GM18870 (cell line): ENCODE measurements around the gene ATR.
A peak's percentile ranks its signal among the peaks of the same experiment; 100 is the strongest.
"Not testable (repeated sequence)": the region's sequence is repeated elsewhere in the genome, so short reads cannot be mapped to it uniquely, and the experiment has no call there.

Experiments
- ATAC-seq: cut with Tn5 transposase; IDR thresholded peaks from one replicate; pipeline ENCODE4 v1.9.1; 2021; ENCODE audit warnings: moderate library complexity; ENCODE audit not compliant: unreplicated experiment

The ATR gene

GRCh38 chr3:142578329-142579223, at the start of gene ATR:
TSS of gene ATR (minus strand) at chr3:142578733. CDS start at chr3:142578704, 29 bp downstream.
- peak; percentile 79 for ATAC-seq

GRCh38 chr3:142626971-142627370, 48.4 kb upstream of the ATR start:
- ATAC-seq = no peak

GRCh38 chr3:142625153-142625440, 46.6 kb upstream of the ATR start:
- ATAC-seq = no peak

- ATAC-seq = no peak
Observed at GRCh38 chr3:142624341-142625152, 46.0 kb upstream of the ATR start.

- no peak for ATAC-seq
Observed at GRCh38 chr3:142623194-142623593, 44.7 kb upstream of the ATR start.

GRCh38 chr3:142622405-142622804, 43.9 kb upstream of the ATR start:
- ATAC-seq = no peak

GRCh38 chr3:142618917-142619461, 40.5 kb upstream of the ATR start:
- no peak for ATAC-seq

DNA sequence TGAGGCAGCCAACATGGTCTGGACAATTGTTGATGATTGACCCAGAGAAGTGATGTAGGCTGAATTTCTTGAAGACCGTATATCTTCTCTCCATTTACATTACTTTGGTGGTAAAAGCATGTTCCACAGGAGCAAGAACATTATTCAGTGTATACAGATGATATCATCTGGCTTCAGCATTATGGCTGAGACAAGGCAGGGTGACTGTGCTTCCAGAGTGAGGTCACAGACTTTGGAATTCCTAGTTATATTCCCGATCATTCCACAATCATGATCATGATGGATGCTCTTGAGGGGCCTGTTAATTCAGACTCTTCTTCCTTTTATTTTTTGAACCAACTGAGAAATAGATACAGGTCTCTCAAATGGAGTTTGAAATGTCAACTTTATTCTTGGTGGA, 36.6 kb upstream of the ATR start:
- ATAC-seq = no peak

DNA sequence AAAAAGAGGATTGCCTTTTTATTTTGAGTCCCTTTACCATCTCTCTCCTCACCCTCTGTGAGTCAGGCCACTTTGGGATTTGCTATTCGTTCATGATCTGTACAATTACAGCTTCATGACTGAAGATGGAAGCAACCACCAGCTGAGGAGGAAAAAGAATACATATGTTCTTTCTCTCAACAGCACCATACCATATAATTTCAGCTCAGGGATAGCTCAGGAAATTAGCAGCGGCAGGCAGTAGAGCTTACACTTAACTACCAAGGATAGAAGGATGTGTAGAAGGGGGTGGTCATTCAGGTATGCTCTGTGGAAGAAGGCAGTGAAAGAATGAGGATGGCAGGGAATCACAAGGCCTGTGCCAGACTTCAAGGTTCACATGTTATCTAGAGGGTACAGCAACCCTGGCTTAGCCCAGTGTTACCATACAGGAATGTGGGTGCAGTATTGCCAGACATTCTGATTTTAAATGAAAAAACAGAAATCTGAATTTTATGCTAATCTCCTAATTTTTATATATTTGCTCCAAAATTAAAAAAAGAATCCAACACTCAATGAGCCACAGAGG, 35.6 kb upstream of the ATR start:
- no peak for ATAC-seq

DNA sequence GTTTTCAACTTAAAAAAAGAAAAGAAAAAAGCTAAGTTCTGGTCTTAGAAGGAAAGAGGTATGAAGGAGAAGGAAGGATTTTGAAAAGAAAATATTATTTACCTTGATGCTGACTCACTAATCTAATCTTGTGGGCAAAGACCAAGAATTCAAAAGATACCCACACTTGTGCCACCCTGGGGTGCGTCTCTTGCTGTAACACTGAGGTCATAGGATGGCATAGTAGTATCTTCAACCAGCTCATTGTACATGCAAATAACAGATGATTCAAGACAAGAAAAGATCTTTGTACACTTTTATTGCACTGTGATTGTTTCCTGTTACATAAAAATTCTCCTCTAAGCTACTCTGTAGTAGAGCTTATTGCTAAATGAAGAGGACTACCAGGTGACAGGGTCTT, 35.0 kb upstream of the ATR start:
- no peak for ATAC-seq

DNA sequence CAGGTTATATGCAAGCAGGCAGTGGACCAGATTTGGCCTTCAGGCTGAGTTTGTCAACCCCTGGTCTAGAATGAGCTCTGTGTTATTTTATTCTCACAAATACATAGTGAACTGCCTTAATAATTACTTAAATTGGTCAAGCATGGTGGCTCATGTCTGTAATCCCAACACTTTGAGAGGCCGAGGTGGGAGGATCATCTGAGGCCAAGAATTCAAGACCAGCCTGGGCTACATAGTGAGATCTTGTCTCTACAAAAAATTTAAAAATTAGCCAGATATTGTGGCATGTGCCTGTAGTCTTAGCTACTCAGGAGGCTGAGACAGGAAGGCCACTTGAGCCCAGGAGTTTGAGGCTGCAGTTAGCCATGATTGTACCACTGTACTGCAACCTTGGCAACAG, 32.7 kb upstream of the ATR start:
- ATAC-seq = no peak

DNA sequence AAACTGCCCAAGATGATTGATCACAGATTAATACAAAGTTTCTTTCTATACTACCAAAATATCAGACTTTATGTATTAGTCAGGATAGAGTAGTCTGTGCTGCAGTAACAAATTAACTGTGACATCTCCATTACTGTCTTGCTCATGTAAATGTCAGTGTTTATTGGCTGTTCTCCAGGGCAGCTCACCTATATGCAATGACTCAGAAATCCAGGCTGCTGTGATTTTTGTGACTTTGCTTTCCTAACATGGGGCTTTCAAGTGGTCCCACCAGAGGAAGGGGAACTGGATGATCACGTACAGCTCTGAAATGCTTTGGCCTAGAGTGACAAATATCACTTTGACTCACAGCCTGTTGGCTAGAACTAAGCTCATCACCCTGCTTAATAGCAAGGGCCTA, 30.6 kb upstream of the ATR start:
- no peak for ATAC-seq

DNA sequence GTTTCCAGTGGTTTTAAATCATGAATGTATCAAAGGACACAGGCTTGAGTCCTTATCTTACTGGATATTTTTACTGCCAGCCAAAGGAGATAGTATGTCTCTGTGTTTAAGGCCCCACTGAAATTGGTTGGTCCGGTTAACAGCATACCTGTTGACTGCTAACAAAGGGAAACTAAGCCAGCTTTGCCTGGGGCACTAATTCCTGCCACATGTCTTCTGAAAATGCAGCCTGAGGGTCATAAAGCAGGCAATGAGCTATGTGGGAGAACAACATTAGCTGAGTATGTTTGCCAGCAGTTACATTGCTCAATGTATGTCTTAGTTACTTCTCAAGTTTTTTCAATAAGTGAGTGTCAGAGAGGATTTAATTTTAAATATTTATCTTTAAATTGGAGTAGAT, 30.1 kb upstream of the ATR start:
- no peak for ATAC-seq

DNA sequence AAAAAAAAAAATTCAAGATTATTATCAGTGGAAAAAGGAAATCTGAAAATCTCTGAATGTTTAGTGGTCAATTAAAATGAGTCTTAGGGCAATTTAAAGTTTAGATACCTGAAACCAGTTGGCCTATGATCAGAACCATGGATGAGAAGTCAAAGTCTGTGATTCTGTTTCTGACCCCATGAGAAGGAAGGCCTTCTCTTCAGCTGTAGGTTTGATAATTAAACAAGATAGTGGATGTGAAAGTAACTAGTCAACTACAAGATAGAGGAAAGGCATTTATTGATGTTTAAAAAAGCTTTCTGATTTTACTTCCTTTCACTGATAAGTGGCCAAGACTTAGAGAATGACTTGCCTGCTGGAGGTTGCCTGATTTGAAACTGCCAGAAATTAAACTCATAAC, 26.4 kb upstream of the ATR start:
- ATAC-seq = no peak

DNA sequence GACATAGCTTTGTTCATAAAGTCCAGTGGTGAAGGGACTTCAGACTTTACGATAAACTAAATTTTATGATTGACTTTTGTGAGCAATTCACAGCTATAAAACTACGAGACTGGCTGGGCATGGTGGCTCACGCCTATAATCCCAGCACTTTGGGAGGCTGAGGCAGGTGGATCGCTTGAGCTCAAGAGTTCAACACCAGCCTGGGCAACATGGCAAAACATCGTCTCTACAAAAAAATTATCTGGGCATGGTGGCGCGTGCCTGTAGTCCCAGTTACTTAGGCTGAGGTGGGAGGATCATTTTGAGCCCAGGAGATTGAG, 24.8 kb upstream of the ATR start:
- not testable (repeated sequence) for ATAC-seq

DNA sequence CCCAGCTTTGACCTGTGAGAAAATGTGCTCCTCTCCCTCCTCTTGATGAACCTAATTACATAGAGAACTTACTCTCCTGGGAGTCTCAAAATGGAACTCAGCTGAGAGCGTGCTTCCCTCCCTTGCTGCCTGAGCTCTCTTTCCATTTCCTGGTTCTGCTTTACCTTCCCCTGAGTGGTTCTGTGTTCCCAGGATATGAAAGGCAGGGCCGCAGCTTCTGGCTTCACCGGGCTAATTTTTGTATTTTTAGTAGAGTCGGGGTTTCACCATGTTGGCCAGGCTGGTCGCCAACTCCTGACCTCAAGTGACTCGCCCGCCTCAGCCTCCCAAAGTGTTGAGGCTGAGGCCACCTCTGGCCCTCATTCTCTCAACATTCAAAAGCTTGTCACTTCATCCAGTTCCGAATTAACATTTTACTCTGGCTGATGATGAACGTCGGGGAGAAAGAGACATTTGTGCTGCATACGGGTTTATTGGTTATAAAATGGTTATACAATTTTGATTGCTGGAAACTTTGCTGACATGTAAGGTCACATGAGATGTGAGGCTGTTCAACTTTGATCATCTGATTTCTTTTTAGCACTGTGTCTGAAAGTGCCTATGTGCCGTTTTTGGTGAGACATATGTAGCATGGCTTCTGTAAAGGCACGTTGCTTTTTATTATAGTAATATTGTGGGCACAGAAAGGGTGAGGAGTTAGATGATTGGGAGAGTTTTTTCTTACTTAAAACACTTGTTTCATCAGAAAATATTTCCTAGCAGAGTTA, 24.3 kb upstream of the ATR start:
- ATAC-seq = no peak

- no peak for ATAC-seq
Observed at GRCh38 chr3:142601713-142602112, 23.2 kb upstream of the ATR start.

DNA sequence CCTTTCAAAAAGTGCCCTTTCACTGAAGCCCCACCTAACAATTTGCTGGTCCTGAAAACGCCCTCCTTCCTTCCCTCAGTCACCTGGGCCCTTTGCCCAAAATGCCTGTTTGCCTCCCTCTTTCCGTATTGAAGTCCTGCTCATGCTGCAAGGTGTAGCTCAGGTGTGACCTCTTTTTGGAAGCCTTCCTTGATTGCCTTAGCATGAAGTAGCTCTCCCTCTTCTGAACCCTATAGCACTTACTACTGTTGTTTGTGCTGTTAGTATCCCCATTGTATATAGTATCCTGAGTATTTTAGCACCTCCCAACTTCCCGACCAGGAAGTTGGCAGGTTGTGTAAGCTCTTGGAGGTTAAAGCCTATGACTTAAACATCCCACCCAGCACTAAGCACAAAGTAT, 19.4 kb upstream of the ATR start:
- ATAC-seq = no peak

- ATAC-seq = no peak
Observed at GRCh38 chr3:142596726-142597088, 18.2 kb upstream of the ATR start.

GRCh38 chr3:142595951-142596725, 17.6 kb upstream of the ATR start, which contains the start of gene PLS1:
TSS of gene PLS1 (plus strand) at chr3:142596393. CDS start at chr3:142664238, 67,845 bp downstream.
- ATAC-seq = peak; percentile 87
